Islet of Langerhans (tissue), 1 donor: ENCODE data around the gene CLMP.
"Not testable (repeated sequence)": the region's sequence is repeated elsewhere in the genome, so short reads cannot be mapped to it uniquely, and the experiment has no call there.

Source experiments
- FAIRE-seq: peaks from one replicate; lab custom pipeline; 2011; peaks lifted over from hg19 to GRCh38; lab: Jason Lieb, UNC

Gene CLMP

DNA sequence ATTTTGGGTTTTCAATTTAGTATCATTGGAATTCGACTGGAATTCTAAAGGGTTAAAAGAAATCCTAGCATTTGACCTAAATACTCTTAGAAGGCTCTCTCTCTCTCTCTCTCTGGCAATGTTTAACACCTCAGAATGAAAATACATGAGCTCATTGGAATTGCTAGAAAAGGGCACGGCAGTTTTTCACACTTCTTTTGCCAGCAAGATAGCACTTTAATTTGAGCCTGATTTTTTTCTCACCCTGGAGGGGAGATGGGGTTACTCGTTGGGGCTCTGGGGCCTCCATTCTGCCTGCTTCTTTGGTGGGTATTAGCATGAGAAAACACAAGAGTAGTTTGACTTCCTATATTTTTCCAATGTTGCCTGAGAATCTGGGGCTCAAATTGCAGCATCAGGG lies 22.8 kb upstream of the CLMP start:
- FAIRE-seq, result no peak

DNA sequence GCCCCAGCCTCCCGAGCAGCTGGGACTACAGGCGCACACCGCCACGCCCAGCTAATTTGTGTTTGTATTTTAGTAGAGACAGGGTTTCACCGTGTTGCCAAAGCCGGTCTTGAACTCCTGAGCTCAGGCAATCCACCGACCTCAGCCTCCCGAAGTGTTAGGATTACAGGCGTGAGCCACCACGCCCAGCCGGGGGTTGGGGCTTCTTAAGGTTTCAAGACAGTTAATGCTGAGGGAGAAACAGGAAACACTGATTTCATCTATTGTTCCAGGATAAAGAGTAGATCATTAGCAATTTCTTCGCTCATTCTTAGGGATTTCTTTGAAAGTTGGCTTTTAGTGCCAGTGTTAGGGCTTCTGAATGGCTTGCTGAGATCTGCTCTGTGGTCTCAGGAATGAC lies 21.2 kb upstream of the CLMP start:
- FAIRE-seq, result no peak

DNA sequence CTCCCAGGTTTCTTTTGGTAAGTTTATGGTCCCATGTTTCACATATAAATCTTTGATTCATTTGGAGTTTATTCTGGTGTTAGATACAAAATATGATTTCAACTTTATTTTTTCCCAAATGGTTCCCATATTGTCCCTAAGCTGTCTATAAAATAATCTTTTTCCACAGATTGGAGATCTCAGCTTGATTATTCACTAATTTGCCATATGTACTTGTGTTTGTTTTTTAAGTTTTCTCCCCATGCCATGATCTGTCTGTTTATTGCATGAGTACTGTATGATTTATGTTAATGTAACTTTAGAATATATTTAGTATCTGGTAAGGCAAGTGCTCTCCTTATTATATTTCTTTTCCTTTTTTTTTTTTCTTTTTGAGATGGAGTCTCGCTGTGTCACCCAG lies 19.9 kb upstream of the CLMP start:
- FAIRE-seq, result no peak

DNA sequence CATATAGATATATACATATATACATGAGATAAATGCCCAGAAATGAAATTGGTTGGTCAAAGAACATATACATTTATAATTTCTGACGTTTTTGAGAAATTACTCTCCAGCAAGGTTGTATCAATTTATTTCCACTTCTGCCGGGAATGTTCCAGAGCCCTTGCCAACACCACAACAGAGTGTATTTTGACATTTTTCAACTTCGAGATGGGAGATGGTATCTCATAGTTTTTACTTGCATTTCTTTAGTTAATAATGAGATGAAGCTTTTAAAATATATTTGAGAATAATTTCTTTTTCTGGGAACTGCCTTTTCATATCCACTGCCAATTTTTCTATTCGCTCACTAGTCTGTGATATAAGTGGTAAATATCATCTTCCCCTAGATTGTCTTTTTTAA lies 19.3 kb upstream of the CLMP start:
- no peak for FAIRE-seq

DNA sequence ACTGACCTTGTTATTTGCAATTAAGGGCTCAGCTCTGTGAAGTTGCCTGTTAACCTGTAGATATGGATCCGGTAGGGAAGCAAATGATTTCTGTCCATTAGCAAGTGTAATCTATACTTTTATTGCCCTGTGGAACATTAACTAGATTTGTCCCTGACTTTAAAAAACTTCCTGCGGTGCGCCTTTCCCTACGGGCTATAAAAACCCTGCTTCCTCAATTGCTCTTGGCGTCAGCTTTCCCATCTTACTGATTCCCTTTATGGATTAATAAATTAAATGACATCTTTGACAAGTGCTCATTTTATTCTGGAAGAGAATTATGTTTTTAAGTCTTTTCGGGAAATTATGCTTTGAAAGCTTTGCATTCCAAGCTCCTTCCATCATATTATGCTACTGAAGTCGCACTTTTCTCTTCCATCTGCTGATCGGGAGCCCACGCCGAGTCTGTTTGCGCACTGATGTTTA lies 18.3 kb upstream of the CLMP start:
- no peak for FAIRE-seq

DNA sequence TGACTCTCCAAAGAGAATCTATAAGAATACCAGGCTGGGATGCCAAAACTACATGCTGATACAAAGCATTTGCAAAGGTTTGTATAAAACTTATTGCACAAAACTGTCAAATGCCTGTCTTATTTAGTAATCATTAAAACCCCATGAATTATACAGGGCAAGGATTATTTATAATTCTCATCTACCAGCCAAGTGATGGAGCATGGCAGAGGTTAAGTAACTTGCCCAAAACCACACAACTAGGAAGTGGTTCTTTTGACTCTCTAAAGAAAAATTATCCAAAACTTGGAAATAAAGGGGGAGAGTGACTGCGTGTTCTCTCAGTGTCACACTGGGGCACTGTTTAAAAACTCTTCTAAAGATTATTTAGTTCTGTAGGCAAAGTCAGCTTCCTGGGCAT lies 17.4 kb upstream of the CLMP start:
- FAIRE-seq, result no peak

DNA sequence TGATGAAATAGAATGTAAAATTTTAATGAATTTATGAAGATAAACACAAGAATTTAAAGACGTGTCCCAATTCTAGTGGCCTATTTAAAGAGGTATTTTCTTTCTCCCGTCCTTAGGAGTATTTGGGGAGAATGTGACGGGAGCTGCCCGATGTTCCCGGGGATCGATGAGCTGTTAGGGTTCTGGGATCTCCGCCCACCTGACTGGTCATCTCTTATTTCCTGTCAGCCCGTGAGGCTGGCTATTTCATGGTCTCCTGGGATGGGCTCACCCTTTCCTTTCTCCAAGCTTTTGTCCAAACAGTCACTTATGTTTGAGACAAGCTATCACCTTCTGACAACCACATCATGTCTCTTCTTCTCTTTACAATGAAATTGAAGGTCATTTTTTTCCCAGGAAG lies 16.9 kb upstream of the CLMP start:
- no peak for FAIRE-seq

DNA sequence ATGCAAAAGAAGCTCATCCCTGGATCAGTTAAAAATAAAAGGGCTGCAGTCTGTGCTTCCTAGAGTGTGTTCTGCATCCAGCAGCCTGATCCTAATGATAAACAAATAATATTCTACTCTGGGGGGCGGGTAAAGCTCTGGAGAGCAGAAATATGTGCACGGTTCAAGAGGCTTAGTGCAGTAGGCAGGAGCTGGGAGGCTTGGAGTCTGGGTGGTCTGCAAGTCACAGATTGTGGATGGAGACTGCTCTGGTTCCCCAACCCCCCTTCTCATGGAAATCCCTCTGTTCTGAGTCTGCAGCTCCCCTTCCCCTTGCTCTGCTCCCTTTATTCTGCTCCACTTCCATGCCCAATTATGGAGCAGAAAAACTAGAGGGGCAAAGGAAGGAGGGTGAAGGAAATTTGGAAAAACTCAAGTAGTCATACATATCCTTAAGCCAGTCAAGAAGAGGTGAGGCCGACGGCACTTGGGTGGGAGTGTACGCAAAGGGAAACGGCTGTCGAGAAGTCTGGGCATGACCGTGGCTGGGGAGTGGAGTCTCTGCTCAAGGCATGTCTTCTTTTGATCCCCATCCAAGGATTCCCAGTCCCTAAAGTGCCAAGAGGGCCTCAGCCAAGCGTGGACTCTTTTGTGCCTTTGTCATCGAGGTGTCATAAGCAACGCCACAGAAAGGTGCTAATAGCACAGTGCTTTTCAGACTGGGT lies 16.3 kb upstream of the CLMP start:
- FAIRE-seq, result no peak

DNA sequence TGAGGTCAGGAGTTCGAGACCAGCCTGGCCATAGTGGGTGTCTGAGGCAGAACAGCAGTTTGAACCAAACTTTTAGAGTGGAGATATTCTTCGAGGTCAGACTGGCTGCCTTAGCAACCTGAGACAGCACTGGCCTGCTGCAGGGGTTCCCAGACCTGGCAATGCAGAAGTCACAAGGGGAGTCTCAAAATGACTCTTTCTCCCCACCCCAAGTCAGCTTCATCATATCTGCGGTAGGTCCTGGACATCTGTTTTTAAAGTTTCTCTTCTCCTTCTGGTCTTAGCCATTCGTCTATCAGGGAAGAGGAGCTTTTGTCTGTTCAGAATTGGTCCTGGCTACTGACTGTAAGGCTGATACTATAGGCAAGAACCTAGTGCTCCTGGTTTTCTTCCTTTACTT lies 14.5 kb upstream of the CLMP start:
- FAIRE-seq, result no peak

DNA sequence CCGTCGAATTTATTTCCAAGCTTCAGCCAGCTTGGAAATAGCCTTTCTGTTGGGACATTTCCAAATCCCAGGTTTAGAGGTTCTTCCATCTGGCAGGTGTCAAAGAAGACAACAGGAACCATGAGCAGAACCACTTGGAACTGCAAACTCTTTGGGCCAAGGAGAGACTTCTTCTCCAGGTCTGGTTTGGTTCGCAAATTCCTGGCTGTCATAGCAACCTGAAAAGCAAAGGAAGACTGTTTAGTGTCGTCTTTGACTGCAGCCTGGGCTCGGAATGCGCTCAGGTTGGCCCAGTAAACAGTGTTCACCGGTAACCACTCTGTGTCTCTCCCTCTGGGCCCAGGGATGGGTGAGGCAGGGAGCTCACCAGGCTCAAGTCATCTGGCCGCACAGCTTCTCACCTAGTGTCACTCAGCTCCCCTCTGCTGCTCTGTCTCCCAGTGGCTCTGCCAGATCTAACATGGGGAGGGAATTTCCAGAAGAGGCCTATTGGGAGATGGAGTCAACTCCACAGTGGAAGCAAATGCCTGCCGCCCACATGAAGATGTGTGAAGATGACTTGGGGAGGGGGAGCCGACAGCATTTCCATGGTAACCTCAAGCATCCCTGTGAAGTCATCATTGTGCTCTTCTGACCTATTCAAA lies 11.9 kb upstream of the CLMP start:
- FAIRE-seq, result no peak

DNA sequence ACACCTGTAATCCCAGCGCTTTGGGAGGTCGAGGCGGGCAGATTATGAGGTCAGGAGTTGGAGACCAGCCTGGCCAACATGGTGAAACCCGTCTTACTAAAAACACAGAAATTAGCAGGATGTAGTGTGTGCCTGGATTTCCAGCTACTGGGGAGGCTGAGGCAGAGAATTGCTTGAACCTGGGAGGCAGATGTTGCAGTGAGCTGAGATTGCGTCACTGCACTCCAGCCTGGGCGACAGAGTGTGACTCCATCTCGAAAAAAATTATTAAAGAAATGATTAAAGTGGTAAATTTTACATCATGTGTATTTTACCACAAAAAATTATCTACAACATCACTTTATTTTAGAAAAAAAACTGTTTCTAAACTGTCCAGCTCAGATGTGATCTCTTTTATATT lies 11.0 kb upstream of the CLMP start:
- not testable (repeated sequence) for FAIRE-seq

DNA sequence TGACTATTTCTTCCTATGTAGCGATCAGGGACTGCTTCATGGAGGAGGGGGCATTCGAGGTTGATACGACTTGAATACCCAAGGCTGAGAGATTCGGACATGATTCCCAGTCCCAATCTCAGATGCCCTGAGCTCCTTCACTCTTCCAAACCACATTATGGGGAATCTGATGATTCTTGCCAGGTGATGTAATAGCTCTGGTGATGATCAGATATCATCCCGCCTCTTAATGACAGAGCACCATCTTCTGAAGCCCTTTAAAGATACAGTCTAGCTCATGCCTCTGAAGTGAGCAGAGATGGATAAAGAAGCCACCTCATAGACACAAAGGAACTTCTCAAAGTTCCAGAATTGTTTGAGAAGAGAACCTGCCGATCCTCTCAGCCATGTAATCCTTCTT lies 8.9 kb upstream of the CLMP start:
- FAIRE-seq, result no peak

DNA sequence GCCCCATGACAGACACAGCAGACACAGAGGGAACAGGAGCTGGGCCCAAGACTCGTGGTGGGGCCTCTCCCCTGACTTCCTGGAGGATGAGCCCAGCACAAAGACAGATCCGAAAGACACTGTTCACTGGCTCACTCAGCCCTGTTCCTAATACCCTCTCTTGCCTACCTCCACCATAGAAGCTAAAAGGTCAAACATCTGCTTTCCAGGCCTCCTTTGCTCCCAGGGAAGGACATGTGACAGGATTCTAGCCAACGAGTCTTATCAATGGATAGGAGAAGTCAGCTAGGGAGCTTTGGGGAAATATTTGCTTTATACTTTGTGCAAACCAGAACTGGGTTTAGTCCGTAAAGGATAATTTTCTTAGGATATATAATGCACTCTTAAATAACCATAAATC lies 8.4 kb upstream of the CLMP start:
- no peak for FAIRE-seq

DNA sequence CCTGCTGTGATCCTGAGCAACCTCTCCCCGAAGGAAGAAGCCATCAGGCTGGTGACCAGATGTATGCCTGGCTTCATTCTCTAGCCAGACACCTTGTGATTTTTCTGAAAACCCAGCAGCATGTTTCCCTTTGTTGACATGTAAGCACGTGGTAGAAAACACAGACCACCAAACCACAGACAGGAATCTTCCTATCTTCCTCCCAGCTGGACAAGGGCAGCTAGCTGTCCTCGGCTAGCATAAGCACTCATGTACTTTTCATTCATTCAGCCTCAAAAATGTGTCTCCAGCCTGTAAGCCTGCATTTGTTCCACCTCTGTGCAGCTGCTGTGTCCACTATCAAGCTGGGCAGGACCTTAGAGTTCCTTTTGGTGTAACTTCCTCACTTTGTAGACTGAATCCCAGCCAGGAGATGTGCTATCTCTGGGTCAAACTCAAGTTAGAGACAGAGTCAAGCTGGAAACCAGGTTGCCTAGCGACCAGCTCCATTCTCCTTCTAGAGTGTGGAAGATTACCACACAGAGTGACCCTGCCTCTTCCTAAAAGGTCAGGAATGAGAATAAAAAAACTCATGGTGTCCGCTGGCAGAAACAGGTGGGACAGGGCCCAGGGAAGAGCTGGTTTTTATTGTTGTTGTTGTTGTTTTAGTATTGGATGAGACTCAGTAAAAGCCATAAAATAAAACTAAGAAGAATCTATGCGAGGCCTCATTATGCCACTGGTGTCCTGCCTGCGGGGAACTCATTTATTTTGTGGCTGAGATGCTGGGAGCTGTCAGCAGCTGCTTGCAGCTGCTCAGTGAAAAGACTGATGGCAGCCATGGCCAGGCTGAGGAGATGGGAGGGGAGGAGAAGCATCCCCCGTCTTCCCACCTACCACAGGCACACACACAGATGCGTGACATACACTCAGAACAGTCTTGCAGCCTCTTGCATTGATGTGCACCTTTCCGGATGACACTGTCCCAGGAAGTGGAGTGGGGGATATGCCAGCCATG lies 7.4 kb upstream of the CLMP start:
- no peak for FAIRE-seq

DNA sequence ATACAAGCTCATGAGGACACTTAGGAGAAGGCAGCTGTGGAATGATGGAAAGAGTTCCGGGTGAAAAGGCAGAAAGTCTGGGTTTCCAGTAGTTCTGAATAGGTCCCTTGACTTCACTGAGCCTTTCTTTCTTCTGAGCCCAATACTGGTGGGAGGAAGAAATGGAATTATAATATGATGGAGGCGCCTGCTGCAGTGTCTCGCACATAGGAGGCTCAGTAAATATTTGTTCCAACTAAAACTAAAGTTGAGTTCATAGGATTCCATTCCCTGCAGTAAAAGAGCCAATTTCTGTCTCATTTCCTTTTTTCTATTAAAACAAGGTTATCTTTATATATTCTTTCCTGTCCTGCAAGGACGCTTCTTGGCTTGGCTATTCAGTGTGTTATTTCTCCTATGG lies 5.2 kb upstream of the CLMP start:
- no peak for FAIRE-seq

DNA sequence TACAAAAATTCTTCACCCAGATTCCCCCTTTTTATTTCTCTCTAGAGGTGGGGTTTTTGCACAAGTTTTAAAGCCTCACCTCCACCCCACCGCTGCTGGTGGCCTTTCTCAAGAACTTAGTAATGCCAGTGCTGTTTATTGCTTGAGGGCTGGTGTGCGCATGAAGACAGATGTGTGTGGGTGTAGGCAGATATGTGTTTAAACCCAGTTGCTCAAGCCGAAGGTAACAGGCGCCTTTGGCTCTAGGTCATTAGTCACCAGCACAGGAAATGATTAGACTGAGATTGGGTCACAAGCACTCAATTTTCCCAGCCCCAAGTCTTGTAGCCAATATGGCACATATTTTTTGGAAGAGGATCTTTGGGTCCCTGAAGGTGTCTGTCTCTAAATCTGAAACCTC lies 2.7 kb upstream of the CLMP start:
- no peak for FAIRE-seq

DNA sequence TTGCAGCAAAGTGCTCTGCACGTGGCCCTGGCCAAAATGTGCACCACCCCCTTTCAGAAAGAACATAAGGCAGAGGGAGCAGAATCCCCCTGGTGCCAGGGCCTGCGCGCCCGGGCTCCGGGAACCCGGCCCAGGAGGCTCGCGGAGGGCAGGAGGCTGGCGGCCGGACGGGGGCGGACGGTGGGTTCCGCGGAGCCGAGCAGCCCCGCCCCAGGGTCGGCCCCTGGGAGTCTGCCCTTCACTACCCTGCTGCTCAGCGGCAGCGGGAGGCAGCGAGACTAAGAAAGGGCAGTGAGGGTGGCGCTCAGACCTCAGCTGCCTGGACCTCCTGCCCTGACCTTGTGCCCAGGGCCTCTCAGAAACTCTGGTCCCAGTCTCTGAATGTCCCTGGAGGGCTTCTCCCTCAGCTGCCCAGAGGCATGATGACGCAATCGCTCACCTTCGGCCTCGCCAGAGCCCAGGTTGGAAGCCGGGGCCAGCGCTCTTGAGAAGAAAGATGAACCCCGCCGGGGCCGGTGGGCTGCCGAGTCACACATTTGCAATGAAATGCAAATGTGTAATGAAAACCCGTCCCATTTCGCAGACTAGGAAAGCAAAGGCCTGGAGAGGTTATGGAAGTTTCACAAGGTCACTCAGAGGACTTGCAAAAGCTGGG lies 1.1 kb upstream of the CLMP start:
- no peak for FAIRE-seq

DNA sequence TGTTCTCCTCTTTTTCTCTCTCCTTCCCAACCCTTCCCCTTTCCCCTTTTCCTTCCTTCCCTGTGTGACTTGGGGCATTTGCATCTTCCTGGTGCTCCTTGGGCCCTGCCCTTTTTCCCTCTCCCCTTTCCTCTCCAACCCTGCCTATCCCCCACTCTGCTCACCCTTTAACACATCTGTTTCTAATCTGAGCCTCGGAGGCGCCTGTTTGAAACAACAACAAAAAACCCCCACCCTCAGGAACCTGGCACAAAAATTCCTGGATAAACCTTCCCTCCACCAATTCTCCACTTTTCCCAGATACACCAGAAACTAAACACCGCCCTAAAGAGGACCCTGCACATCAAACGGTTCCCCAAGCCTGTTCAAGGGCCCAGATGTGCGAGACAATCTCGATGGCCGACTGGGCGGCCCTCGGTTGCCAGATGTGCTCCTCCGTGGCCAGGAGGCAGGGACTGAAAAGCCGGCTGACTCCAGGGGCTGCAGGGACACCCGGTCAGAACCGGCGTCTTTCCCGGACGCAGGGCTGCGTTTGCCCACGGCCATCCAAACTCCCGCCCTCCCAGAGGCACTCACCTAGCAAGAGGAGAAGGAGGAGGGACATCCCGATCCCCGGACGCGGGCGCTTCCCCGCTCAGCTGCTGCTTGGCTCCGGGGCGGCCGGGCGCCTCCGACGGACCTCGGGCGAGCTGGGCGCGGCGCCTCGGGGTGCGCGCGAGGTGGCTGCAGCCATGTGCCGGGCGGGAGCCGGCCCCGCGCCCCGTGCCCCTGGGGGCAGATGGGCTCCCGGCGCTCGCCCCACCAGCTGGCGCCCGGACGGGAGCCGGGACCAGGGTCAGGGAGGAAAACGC lies 486 bp downstream of the CLMP start:
- FAIRE-seq, result no peak

DNA sequence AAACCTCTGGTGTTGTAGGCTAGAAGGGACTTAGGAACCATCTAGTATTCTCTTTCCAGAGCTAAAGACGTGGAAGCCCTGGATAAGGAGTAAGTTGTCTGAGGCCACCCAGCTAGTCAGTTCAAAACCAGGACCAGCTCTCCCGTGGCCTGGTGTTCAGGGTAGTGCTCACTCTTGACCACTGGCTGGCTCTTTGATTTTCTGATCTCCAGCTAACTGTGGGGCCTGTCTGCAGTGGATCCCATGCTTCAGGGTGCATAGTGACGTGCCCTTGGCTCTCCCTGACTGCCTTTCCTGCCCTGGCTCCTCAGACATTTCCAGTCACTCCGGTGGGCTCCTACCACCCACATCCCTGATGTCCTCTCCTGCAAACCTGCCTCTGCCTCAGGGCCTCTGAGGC lies 1.3 kb downstream of the CLMP start:
- FAIRE-seq, result no peak

DNA sequence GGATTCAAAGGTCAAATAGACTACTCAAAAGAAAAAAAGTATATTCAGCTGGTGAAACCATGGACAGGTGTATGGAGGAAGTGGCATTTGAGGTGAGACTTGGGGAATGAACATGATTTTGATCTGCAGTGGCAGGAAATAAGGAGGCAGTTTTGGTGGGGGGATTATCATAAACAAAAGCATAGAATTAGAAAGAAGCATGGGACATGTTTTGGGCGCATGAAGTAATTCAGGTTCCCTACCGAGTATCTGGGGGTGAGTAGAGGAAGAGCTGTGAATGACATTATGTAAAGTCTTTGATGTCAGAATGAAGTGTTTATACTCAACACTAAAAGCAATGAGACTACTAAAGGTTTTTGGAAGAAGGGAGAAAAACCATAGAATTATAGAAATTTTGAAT lies 3.1 kb downstream of the CLMP start:
- no peak for FAIRE-seq

DNA sequence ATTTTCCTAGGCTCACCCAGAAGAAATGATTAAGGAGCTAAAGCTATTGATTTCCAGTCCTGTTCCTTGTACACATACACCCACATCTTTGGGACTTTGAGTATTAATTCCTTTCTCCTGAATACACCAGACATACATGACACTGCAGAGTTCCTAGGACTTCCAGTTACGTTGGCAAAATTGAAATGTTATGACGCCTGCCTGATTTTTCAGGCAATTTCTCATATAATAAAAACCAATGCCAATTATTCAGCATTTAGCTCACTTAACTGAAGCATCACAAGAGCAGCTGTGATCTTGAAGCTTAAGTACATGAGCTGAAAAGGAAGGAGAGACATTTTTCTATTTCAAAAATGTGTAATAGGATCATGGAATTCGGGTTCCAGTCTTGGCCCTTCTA lies 4.5 kb downstream of the CLMP start:
- no peak for FAIRE-seq
